ENCODE measurements around the gene ADAMTSL5.

Gene ADAMTSL5

DNA sequence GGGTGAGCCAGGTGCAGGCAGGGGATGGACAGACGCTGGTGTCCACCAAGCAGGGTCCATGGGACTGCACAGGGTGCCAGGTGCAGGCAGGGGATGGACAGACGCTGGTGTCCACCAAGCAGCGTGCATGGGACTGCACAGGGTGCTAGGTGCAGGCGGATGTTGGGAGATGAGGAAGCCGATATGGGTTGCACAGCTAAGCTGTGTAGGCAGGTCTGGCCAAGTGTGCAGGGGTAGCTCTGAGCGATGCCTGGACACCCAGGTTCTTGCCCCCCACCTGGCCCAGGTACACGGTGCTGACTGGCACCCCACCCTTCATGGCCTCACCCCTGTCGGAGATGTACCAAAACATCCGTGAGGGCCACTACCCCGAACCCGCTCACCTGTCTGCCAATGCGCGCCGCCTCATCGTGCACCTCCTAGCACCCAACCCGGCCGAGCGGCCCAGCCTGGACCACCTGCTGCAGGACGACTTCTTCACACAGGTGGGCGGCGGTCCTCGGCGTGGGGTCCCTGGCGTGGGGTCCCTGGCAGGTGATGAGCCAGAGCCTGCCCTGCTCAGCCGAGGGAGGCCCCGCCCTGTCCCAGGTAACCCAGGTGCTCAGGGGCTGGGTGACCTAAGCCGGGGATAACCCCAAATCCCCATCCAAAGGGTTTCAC lies 15.0 kb upstream of the ADAMTSL5 start:
- H3K4me3 ChIP-seq (ENCODE audit: low read length): no peak overlapping the region
- DNase-seq (ENCODE audit: low read depth): no peak
- no peak for TF ChIP-seq CTCF (conservative IDR thresholded peaks at IDR 0.05; ENCODE audit: low read length)

GRCh38 chr19:1526979-1527649 lies 14.3 kb upstream of the ADAMTSL5 start:
- H3K4me3 ChIP-seq (ENCODE audit: low read length): no peak overlapping the region
- no peak for DNase-seq (ENCODE audit: low read depth)

GRCh38 chr19:1526066-1526778 lies 13.4 kb upstream of the ADAMTSL5 start:
- DNase-seq (ENCODE audit: low read depth): no peak
- no peak for TF ChIP-seq CTCF (conservative IDR thresholded peaks at IDR 0.05; ENCODE audit: low read length)

More at GRCh38 chr19:1526979-1527649, 14.3 kb upstream of the ADAMTSL5 start:
- TF ChIP-seq CTCF (conservative IDR thresholded peaks at IDR 0.05; ENCODE audit: low read length): no peak

GRCh38 chr19:1525343-1525742 lies 12.5 kb upstream of the ADAMTSL5 start:
- DNase-seq (ENCODE audit: low read depth): no peak
- no peak overlapping the region for H3K4me3 ChIP-seq (ENCODE audit: low read length)
- no peak for TF ChIP-seq CTCF (conservative IDR thresholded peaks at IDR 0.05; ENCODE audit: low read length)

More at GRCh38 chr19:1526066-1526778, 13.4 kb upstream of the ADAMTSL5 start:
- no peak overlapping the region for H3K4me3 ChIP-seq (ENCODE audit: low read length)

DNA sequence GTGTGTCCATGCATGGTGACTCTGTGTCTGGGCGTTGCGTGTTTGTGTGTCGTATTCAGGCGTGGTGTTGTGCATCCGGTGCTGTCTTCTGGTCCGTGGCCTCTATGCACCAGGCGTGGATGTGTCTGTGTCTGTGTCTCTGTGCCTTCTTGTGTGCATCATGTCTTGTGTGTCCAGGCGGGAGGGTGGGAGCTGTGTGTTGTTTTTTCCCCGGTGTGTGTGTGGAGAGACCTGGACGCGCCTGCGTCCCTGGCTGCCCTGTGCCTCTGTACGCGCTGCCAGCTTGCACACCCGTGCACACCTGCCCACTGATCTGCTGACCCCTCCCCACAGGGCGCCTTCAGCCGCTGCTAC lies 12.1 kb upstream of the ADAMTSL5 start:
- no peak for DNase-seq (ENCODE audit: low read depth)
- no peak overlapping the region for H3K4me3 ChIP-seq (ENCODE audit: low read length)
- no peak for TF ChIP-seq CTCF (conservative IDR thresholded peaks at IDR 0.05; ENCODE audit: low read length)

- no peak for DNase-seq (ENCODE audit: low read depth)
- no peak for TF ChIP-seq CTCF (conservative IDR thresholded peaks at IDR 0.05; ENCODE audit: low read length)
- H3K4me3 ChIP-seq (ENCODE audit: low read length): no peak overlapping the region
Observed at GRCh38 chr19:1524287-1524971, 11.6 kb upstream of the ADAMTSL5 start.
